H9 (cell line): ENCODE data around the gene AMN. TPM values are rescaled to one million over a fixed set of nuclear protein-coding genes. Genes with fewer than 3 reads are reported as not detected.

Experiments used
- DNase-seq: peaks from one replicate; pipeline ENCODE4 v3.0.0-alpha.2; 2017
- H2AFZ ChIP-seq: one replicate; pipeline ENCODE4 v1.6.1; 2013; ENCODE audit warnings: mild to moderate bottlenecking, low read length, control low read depth, moderate library complexity
- H2AK5ac ChIP-seq: 2 replicates; pipeline ENCODE4 v1.6.1; 2013; ENCODE audit warnings: low read length, control low read depth, mixed read lengths; ENCODE audit not compliant: insufficient read length
- H2BK120ac ChIP-seq: one replicate; pipeline ENCODE4 v1.6.1; 2013; ENCODE audit warnings: low read depth, mild to moderate bottlenecking, low read length, control low read depth, inconsistent platforms; ENCODE audit not compliant: poor library complexity, severe bottlenecking
- H2BK12ac ChIP-seq: 2 replicates; pipeline ENCODE4 v1.6.1; 2013; ENCODE audit warnings: low read length, control low read depth, mixed read lengths, low read depth; ENCODE audit not compliant: insufficient read length
- H2BK15ac ChIP-seq: 2 replicates; pipeline ENCODE4 v1.6.1; 2013; ENCODE audit warnings: low read depth, low read length, control low read depth
- H2BK20ac ChIP-seq: one replicate; pipeline ENCODE4 v1.6.1; 2013; ENCODE audit warnings: low read depth, mild to moderate bottlenecking, low read length, control low read depth, inconsistent platforms; ENCODE audit not compliant: poor library complexity, severe bottlenecking
- H2BK5ac ChIP-seq: 2 replicates; pipeline ENCODE4 v1.6.1; 2013; ENCODE audit warnings: low read length, control low read depth, mixed read lengths; ENCODE audit not compliant: insufficient read length
- H3K14ac ChIP-seq: 2 replicates; pipeline ENCODE4 v1.6.1; 2013; ENCODE audit warnings: low read length, control low read depth; ENCODE audit not compliant: insufficient read depth
- H3K18ac ChIP-seq: 2 replicates; pipeline ENCODE4 v1.6.1; 2013; ENCODE audit warnings: low read depth, mild to moderate bottlenecking, mixed read lengths, low read length, control low read depth; ENCODE audit not compliant: insufficient read length
- H3K23ac ChIP-seq: 2 replicates; pipeline ENCODE4 v1.6.1; 2013; ENCODE audit warnings: low read length, control low read depth, mixed read lengths, low read depth; ENCODE audit not compliant: insufficient read length
- H3K23me2 ChIP-seq: 2 replicates; pipeline ENCODE4 v1.6.1; 2013; ENCODE audit warnings: low read depth, mild to moderate bottlenecking, mixed read lengths, low read length, control low read depth; ENCODE audit not compliant: insufficient read length, poor library complexity, severe bottlenecking
- H3K27ac ChIP-seq: 2 replicates; pipeline ENCODE4 v1.5.1; 2013; ENCODE audit warnings: low read length, control low read depth, mixed read lengths, low read depth; ENCODE audit not compliant: insufficient read length
- H3K27me3 ChIP-seq: 2 replicates; pipeline ENCODE4 v1.6.1; 2013; ENCODE audit warnings: low read length, control low read depth, inconsistent platforms; ENCODE audit not compliant: insufficient read depth
- H3K4ac ChIP-seq: 2 replicates; pipeline ENCODE4 v1.6.1; 2013; ENCODE audit warnings: low read depth, mild to moderate bottlenecking, control low read depth, inconsistent platforms, low read length, moderate library complexity
- H3K4me1 ChIP-seq: 2 replicates; pipeline ENCODE4 v1.6.1; 2013; ENCODE audit warnings: low read length, control low read depth, inconsistent platforms; ENCODE audit not compliant: insufficient read depth
- H3K4me2 ChIP-seq: 2 replicates; pipeline ENCODE4 v1.6.1; 2013; ENCODE audit warnings: low read length, control low read depth, mixed read lengths; ENCODE audit not compliant: insufficient read length, insufficient read depth
- H3K56ac ChIP-seq: 2 replicates; pipeline ENCODE4 v1.6.1; 2013; ENCODE audit warnings: low read depth, mild to moderate bottlenecking, mixed read lengths, low read length, control low read depth; ENCODE audit not compliant: insufficient read length
- H3K79me1 ChIP-seq: 2 replicates; pipeline ENCODE4 v1.6.1; 2013; ENCODE audit warnings: low read depth, mild to moderate bottlenecking, moderate library complexity, low read length, control low read depth, inconsistent platforms; ENCODE audit not compliant: insufficient read depth, poor library complexity, severe bottlenecking
- H3K79me2 ChIP-seq: 2 replicates; pipeline ENCODE4 v1.6.1; 2013; ENCODE audit warnings: low read length, control low read depth, inconsistent platforms; ENCODE audit not compliant: insufficient read depth
- H3K9ac ChIP-seq: 2 replicates; pipeline ENCODE4 v1.6.1; 2013; ENCODE audit warnings: low read length, control low read depth, mixed read lengths; ENCODE audit not compliant: insufficient read length; ENCODE audit errors: extremely low read depth
- H3K9me3 ChIP-seq: one replicate; pipeline ENCODE4 v1.6.1; 2013; ENCODE audit warnings: low read depth, low read length, inconsistent platforms; ENCODE audit not compliant: control insufficient read depth
- H3T11ph ChIP-seq: one replicate; pipeline ENCODE4 v1.6.1; 2013; ENCODE audit warnings: mild to moderate bottlenecking, low read length, control low read depth, inconsistent platforms
- H4K20me1 ChIP-seq: one replicate; pipeline ENCODE4 v1.6.1; 2013; ENCODE audit not compliant: control insufficient read depth, insufficient read length, insufficient read depth
- H4K5ac ChIP-seq: 2 replicates; pipeline ENCODE4 v1.6.1; 2013; ENCODE audit warnings: low read depth, mild to moderate bottlenecking, mixed read lengths, low read length, control low read depth; ENCODE audit not compliant: insufficient read length
- H4K8ac ChIP-seq: replicated peaks from 2 replicates; pipeline ENCODE4 v1.6.1; 2013; ENCODE audit warnings: low read length, control low read depth, mixed read lengths, low read depth; ENCODE audit not compliant: insufficient read length
- H4K91ac ChIP-seq: 2 replicates; pipeline ENCODE4 v1.6.1; 2013; ENCODE audit warnings: low read depth, mild to moderate bottlenecking, moderate library complexity, mixed read lengths, low read length, control low read depth; ENCODE audit not compliant: insufficient read length
- H3K27ac Mint-ChIP-seq, 3 experiments: 2 replicates in 2 of 3; 3 replicates in 1 of 3; pipeline ENCODE4 v1.8.0; 2020 to 2021; ENCODE audit warnings: mixed read lengths in 3 of 3, mild to moderate bottlenecking in 1 of 3, moderate library complexity in 1 of 3
- H3K27me3 Mint-ChIP-seq: 2 replicates; pipeline ENCODE4 v1.8.0; 2021; ENCODE audit warnings: low read depth, mild to moderate bottlenecking, moderate library complexity, mixed read lengths
- H3K36me3 Mint-ChIP-seq, 3 experiments: 2 replicates in 2 of 3; 3 replicates in 1 of 3; pipeline ENCODE4 v1.8.0; 2020 to 2021; ENCODE audit warnings: low read depth in 3 of 3, mixed read lengths in 3 of 3; ENCODE audit not compliant: insufficient read depth in 1 of 3
- H3K4me1 Mint-ChIP-seq, 2 experiments: 2 replicates each; pipeline ENCODE4 v1.8.0; 2020; ENCODE audit warnings: mixed read lengths in 2 of 2
- H3K4me3 Mint-ChIP-seq, 2 experiments: 2 replicates in 1 of 2; 3 replicates in 1 of 2; pipeline ENCODE4 v1.8.0; 2020 to 2021; ENCODE audit warnings: mild to moderate bottlenecking in 2 of 2, mixed read lengths in 2 of 2, moderate library complexity in 1 of 2
- H3K9me3 Mint-ChIP-seq, 2 experiments: 2 replicates in 1 of 2; 3 replicates in 1 of 2; pipeline ENCODE4 v1.8.0; 2020; ENCODE audit warnings: mild to moderate bottlenecking in 2 of 2, mixed read lengths in 2 of 2, moderate library complexity in 1 of 2
- WGBS: extraction: QIAGEN DNeasy Blood & Tissue Kit; methylation state at CpG from one replicate; pipeline ENCODE4 v1.1.7; 2013; ENCODE audit warnings: missing lambda C conversion rate, low lambda C conversion rate, mixed read lengths; ENCODE audit not compliant: insufficient read length; ENCODE audit errors: extremely low coverage; 5-methylcytosine and 5-hydroxymethylcytosine counted together
- total RNA-seq: library from RNA; stranded (reverse); gene quantifications from 2 replicates; pipeline ENCODE4 v1.2.1, GENCODE V29; 2021
- TF ChIP-seq, protein P1 (sequence below): fragments of 200-600 bp; sonication (generic); conservative IDR thresholded peaks from 3 replicates; pipeline ENCODE4 v1.8.0; 2021; ENCODE audit warnings: antibody characterized with exemption, mild to moderate bottlenecking

The AMN gene
- total RNA-seq, 1 experiment from 2014 or later, result 1.9 TPM

- Histone ChIP-seq H4K91ac (no peak overlapping the region), H2AFZ (no peak overlapping the region), H2BK5ac (no peak overlapping the region), H4K5ac (no peak overlapping the region), H2BK15ac (no peak overlapping the region), H4K20me1 (no peaks in the 10 kb centered on the region), H3K14ac (no peak overlapping the region), H3K79me2 (no peaks in the 10 kb centered on the region), H3K9me3 (no peaks in the 10 kb centered on the region), H3K4me1 (no peaks in the 10 kb centered on the region), H3K18ac (no peak overlapping the region), H3K23ac (no peak overlapping the region), H3K9ac (no peak overlapping the region), H3K23me2 (peaks cover 21% of the 10 kb centered on the region), H2AK5ac (no peak overlapping the region), H2BK120ac (no peak overlapping the region), H3K27ac (no peak overlapping the region), H4K8ac (no peak overlapping the region), H2BK12ac (no peak overlapping the region), H3K4ac (no peak overlapping the region), H3K79me1 (no peaks in the 10 kb centered on the region), H3K56ac (no peak overlapping the region), H3K4me2 (no peak overlapping the region), H3K27me3 (peaks cover 12% of the 10 kb centered on the region), H3T11ph (no peak overlapping the region), H2BK20ac (no peak overlapping the region)
- peaks cover 7 to 44% (median 18%) of the 10 kb centered on the region in 3 experiments; a peak in 6 of 7 replicates for H3K36me3 Mint-ChIP-seq
- WGBS, result no CpG with 5 or more reads among the region's 26 CpGs
- TF ChIP-seq, protein P1, sequence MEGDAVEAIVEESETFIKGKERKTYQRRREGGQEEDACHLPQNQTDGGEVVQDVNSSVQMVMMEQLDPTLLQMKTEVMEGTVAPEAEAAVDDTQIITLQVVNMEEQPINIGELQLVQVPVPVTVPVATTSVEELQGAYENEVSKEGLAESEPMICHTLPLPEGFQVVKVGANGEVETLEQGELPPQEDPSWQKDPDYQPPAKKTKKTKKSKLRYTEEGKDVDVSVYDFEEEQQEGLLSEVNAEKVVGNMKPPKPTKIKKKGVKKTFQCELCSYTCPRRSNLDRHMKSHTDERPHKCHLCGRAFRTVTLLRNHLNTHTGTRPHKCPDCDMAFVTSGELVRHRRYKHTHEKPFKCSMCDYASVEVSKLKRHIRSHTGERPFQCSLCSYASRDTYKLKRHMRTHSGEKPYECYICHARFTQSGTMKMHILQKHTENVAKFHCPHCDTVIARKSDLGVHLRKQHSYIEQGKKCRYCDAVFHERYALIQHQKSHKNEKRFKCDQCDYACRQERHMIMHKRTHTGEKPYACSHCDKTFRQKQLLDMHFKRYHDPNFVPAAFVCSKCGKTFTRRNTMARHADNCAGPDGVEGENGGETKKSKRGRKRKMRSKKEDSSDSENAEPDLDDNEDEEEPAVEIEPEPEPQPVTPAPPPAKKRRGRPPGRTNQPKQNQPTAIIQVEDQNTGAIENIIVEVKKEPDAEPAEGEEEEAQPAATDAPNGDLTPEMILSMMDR, result no peak
- H3K4me3 Mint-ChIP-seq, result no peak overlapping the region
- H3K9me3 Mint-ChIP-seq, result no peaks in the 10 kb centered on the region
- peaks cover 29% of the 10 kb centered on the region for H3K27me3 Mint-ChIP-seq
- H3K27ac Mint-ChIP-seq, result peak overlapping the region in 1 of 3 experiments; percentile 62; a peak in 1 of 7 replicates
- H3K4me1 Mint-ChIP-seq, result peaks cover 0 to 2% of the 10 kb centered on the region in 2 experiments; a peak in 1 of 4 replicates
- DNase-seq, result no peak
These were observed 10.2 kb downstream of the AMN start for GRCh38 chr14:102932484-102933248.
